Subcutaneous adipose tissue (tissue), 4 donors: ENCODE results near the gene GHR. TPM values are rescaled to one million over a fixed set of nuclear protein-coding genes. Genes with fewer than 3 reads are reported as not detected.

Experiments
- total RNA-seq, 4 donors: library from RNA; depleted of rRNA; stranded (reverse); fragments of >200 nt; gene quantifications; one replicate each; pipeline ENCODE4 v1.1.0, GENCODE V29; 2016
- TF ChIP-seq, protein P1 (sequence below): fragments of 450-650 bp; IDR thresholded peaks from one replicate; pipeline ENCODE4 v1.5.1; 2016; ENCODE audit warnings: low read depth, mild to moderate bottlenecking, control low read depth, antibody characterized with exemption, moderate library complexity

GHR gene
- total RNA-seq, 4 donors from 2014 or later, result 191 to 311 (median 280) TPM

DNA sequence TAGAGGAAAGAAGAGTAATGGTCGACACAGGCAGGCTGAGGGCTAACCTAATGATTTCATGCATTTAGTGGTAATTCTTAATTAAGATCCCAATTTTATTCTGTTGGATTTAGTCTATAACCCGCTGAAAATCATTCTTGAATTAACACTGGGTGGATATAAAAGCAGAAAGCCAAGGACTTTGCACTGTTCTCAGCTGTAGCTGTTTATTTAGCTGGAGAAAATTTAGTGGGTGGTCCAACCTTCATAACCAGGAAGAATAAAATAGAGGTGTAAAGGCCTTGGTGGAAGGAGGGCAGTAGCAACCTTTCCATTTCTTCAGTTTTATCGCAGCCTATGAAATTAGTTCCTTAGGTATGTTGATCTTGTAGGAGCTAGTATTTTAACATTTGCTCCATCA, 92.3 kb downstream of the GHR start:
- TF ChIP-seq, protein P1, sequence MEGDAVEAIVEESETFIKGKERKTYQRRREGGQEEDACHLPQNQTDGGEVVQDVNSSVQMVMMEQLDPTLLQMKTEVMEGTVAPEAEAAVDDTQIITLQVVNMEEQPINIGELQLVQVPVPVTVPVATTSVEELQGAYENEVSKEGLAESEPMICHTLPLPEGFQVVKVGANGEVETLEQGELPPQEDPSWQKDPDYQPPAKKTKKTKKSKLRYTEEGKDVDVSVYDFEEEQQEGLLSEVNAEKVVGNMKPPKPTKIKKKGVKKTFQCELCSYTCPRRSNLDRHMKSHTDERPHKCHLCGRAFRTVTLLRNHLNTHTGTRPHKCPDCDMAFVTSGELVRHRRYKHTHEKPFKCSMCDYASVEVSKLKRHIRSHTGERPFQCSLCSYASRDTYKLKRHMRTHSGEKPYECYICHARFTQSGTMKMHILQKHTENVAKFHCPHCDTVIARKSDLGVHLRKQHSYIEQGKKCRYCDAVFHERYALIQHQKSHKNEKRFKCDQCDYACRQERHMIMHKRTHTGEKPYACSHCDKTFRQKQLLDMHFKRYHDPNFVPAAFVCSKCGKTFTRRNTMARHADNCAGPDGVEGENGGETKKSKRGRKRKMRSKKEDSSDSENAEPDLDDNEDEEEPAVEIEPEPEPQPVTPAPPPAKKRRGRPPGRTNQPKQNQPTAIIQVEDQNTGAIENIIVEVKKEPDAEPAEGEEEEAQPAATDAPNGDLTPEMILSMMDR, result no peak

GRCh38 chr5:42516282-42517042, 93.2 kb downstream of the GHR start:
- TF ChIP-seq, protein P1, result no peak

GRCh38 chr5:42517164-42517563, 93.9 kb downstream of the GHR start:
- TF ChIP-seq, protein P1, result no peak

DNA sequence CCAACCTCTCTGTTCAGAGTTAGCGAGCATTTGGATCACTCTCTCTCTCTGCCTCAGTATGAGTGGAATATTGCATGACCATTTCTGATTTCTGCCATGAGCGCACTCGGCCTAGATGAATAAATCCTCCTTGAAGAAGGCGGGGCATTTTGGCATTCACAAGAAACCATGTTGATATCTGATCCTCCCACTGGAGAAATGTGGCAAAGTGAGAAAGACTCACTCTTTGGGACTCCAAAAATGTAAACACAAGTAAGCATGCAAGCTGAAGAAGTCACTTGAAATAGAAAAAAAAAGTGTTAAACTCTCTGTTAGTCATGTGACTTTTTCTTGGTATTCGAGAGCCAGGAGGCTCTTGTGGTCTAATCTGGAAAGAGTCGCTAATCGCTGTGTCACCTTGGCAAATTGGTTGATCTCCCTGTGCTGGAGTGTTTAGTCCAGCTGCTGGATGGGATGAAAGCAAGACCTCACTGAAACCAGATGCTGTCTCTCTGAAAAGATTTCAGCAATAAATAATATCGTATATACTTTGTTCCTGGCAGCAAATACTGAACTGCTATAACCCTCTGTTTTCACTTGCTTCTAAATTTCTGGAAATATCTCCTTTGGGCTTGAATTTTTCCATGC, 95.5 kb downstream of the GHR start:
- TF ChIP-seq, protein P1, result no peak

- TF ChIP-seq, protein P1, result no peak
Observed at GRCh38 chr5:42520203-42520602, 97.0 kb downstream of the GHR start.

DNA sequence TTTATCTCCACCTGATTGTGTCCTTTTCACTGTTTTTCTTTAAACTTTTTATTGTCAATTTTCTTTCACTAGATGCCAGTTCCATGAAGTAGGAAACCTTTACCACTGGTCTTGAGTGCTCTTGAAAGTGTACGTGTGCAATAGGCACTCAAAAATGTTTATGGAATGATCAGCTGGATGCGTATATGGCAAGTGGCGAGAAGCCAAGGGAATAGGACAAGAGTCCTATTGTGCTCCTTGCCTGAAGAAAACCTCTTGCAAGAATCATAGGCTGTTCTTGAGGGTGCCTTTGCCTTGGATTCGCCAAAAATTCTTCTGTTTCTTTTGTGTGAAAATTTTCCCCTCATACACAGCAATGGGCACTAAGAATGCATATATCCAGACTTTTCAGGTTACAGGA, 97.7 kb downstream of the GHR start:
- TF ChIP-seq, protein P1, result no peak

DNA sequence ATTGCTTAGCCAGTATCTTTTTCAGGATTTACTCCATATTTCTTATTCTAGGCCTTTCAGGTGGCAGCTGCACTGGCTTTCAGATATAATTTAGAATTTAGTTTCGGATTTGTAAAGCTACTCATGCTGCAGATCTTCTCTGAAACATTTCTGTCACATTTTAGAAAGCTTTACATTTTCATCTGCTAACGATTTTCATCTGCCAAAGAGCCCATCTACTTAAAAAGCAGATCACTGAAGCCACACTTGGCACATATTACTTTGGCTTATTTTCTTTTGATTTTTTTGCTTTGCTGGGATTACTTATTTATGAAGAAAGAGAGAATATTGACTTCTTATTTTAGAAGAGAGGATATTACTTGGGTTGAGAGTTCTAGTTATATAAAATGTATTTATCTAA, 98.2 kb downstream of the GHR start:
- TF ChIP-seq, protein P1, result no peak
